Loucy (cell line): ENCODE results near the gene IRS1.

ENCODE experiments used
- EZH2phosphoT487 ChIP-seq: fragments of 200-600 bp; IDR thresholded peaks from 2 replicates; pipeline ENCODE4 v1.6.1; 2018; ENCODE audit warnings: antibody characterized with exemption, mild to moderate bottlenecking, moderate library complexity, borderline replicate concordance
- TF ChIP-seq, protein P1 (sequence below): fragments of 200-600 bp; sonication (generic); conservative IDR thresholded peaks from 2 replicates; pipeline ENCODE4 v1.5.1; 2014; ENCODE audit warnings: mild to moderate bottlenecking, antibody characterized with exemption, low read length

DNA sequence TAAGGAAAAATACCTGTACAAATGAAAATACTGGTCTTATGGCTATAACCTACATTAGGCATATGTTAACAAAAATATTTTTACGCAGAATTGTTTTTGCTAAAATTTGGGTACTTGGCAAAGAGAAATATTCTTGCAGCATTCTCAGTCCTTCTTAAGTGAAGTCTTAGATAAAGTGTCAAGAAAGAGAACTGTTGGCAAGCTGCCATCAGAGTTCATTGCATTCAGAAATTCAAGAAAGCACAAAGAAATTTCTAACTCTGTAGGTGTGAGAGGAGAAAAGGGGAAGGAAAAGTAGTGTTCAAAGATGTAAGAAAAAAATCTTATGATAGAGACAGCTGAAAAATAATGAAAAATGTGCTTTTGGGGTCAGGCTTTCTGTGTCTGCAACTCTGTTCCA lies 86.7 kb downstream of the IRS1 start:
- TF ChIP-seq, protein P1, sequence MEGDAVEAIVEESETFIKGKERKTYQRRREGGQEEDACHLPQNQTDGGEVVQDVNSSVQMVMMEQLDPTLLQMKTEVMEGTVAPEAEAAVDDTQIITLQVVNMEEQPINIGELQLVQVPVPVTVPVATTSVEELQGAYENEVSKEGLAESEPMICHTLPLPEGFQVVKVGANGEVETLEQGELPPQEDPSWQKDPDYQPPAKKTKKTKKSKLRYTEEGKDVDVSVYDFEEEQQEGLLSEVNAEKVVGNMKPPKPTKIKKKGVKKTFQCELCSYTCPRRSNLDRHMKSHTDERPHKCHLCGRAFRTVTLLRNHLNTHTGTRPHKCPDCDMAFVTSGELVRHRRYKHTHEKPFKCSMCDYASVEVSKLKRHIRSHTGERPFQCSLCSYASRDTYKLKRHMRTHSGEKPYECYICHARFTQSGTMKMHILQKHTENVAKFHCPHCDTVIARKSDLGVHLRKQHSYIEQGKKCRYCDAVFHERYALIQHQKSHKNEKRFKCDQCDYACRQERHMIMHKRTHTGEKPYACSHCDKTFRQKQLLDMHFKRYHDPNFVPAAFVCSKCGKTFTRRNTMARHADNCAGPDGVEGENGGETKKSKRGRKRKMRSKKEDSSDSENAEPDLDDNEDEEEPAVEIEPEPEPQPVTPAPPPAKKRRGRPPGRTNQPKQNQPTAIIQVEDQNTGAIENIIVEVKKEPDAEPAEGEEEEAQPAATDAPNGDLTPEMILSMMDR, result no peak
- no peak for TF ChIP-seq EZH2phosphoT487
